AG04450 (cell line): ENCODE measurements around the gene NACC2. TPM values are rescaled to one million over a fixed set of nuclear protein-coding genes. Genes with fewer than 3 reads are reported as not detected.

ENCODE experiments used
- CTCF ChIA-PET: fragments of 300-600, 350-600 bp; formaldehyde crosslinking; extraction: SDS; loops from one replicate; lab custom pipeline; 2022; ENCODE audit warnings: antibody characterized with exemption, inconsistent platforms; lab: Charles Lee
- POLR2A ChIA-PET: fragments of 350-600 bp; formaldehyde crosslinking; extraction: SDS; loops from one replicate; lab custom pipeline; 2021; ENCODE audit warnings: antibody characterized with exemption, inconsistent platforms; lab: Yijun Ruan, JAX
- DNase-seq: peaks from one replicate; pipeline ENCODE4 v3.0.0-alpha.2; 2011; ENCODE audit warnings: low read depth, low spot score
- H3K27ac ChIP-seq: one replicate; pipeline ENCODE4 v1.5.1; 2012; ENCODE audit warnings: low read depth, low read length, control low read depth
- H3K27me3 ChIP-seq: one replicate; pipeline ENCODE4 v1.6.0; 2012; ENCODE audit warnings: low read length; ENCODE audit not compliant: control insufficient read depth, insufficient read depth
- H3K4me3 ChIP-seq: 2 replicates; pipeline ENCODE4 v1.5.1; 2011; ENCODE audit warnings: mild to moderate bottlenecking, low read depth, low read length, control low read depth
- H3K9me3 ChIP-seq: 2 replicates; pipeline ENCODE4 v1.5.1; 2012; ENCODE audit warnings: low read length; ENCODE audit not compliant: control insufficient read depth, insufficient read depth
- CTCF ChIP-seq: IDR thresholded peaks from 2 replicates; pipeline ENCODE4 v1.5.1; 2011; ENCODE audit warnings: low read depth, low read length, control low read depth, inconsistent platforms
- polyA plus RNA-seq: library from polyadenylated mRNA; depleted of rRNA; stranded (reverse); fragments of >200 nt; gene quantifications from 2 replicates; pipeline ENCODE4 v1.2.3, GENCODE V29; 2011

Gene NACC2
- polyA plus RNA-seq, 1 experiment, result 11.7 TPM

GRCh38 chr9:136098844-136099243 lies 3.8 kb upstream of the NACC2 start:
- POLR2A ChIA-PET, result no interaction called here
- CTCF ChIA-PET, result no interaction called here
- Histone ChIP-seq H3K27ac (no peak overlapping the region), H3K27me3 (no peaks in the 10 kb centered on the region), H3K4me3 (no peak overlapping the region), H3K9me3 (no peaks in the 10 kb centered on the region; the same call in 1 of the 2 replicates)
- no peak for DNase-seq
- no peak for TF ChIP-seq CTCF

- no peak overlapping the region for H3K27ac ChIP-seq
- H3K27me3 ChIP-seq, result no peaks in the 10 kb centered on the region
- CTCF ChIA-PET, result no interaction called here
- H3K9me3 ChIP-seq, result no peaks in the 10 kb centered on the region; the same call in 1 of the 2 replicates
- POLR2A ChIA-PET, result no interaction called here
- TF ChIP-seq CTCF, result no peak
- H3K4me3 ChIP-seq, result no peak overlapping the region
- no peak for DNase-seq
Observed at GRCh38 chr9:136098210-136098609, 3.1 kb upstream of the NACC2 start.

- Histone ChIP-seq H3K4me3 (no peak overlapping the region), H3K27me3 (no peaks in the 10 kb centered on the region), H3K9me3 (no peaks in the 10 kb centered on the region; the same call in 1 of the 2 replicates), H3K27ac (no peak overlapping the region)
- no peak for TF ChIP-seq CTCF
- ChIA-PET POLR2A (interaction anchor here (2.1 to 3.2 kb wide), 2 partner anchors 13 to 16 kb away, joined by 5 to 12 read pairs; no protein-coding TSS in a partner anchor), CTCF (no interaction called here)
- DNase-seq, result no peak
Observed at GRCh38 chr9:136096505-136097001, 1.5 kb upstream of the NACC2 start.

GRCh38 chr9:136093995-136094881 lies 851 bp downstream of the NACC2 start:
- no peaks in the 10 kb centered on the region for H3K27me3 ChIP-seq
- POLR2A ChIA-PET, result interaction anchor here (0.9 to 3.2 kb wide), 4 partner anchors 16 to 43 kb away, joined by 3 to 12 read pairs (median 4); no protein-coding TSS in a partner anchor
- no peaks in the 10 kb centered on the region; the same call in 1 of the 2 replicates for H3K9me3 ChIP-seq
- H3K4me3 ChIP-seq, result peak overlapping the region; percentile 73
- no peak for TF ChIP-seq CTCF
- peak overlapping the region; percentile 39 for H3K27ac ChIP-seq
- no peak for DNase-seq
- CTCF ChIA-PET, result interaction anchor here (0.9 to 1.2 kb wide), 4 partner anchors 11 to 126 kb away, joined by 3 to 4 read pairs (median 3); no protein-coding TSS in a partner anchor
